HUES64 (cell line): Measurements from ENCODE around the gene PGM5.
"Not testable (repeated sequence)": the region's sequence is repeated elsewhere in the genome, so short reads cannot be mapped to it uniquely, and the experiment has no call there.

Experiments
- H3K27ac ChIP-seq: 2 replicates; pipeline ENCODE4 v1.7.0; 2013; ENCODE audit warnings: low read depth, low read length, inconsistent platforms
- H3K27me3 ChIP-seq: 2 replicates; pipeline ENCODE4 v1.6.1; 2013; ENCODE audit warnings: mild to moderate bottlenecking, low read length; ENCODE audit not compliant: insufficient read depth
- H3K36me3 ChIP-seq: 2 replicates; pipeline ENCODE4 v1.6.1; 2013; ENCODE audit warnings: mild to moderate bottlenecking, low read length; ENCODE audit not compliant: insufficient read depth
- H3K4me1 ChIP-seq: 2 replicates; pipeline ENCODE4 v1.6.1; 2013; ENCODE audit warnings: mild to moderate bottlenecking, low read length, moderate library complexity; ENCODE audit not compliant: insufficient read depth
- H3K4me3 ChIP-seq: 2 replicates; pipeline ENCODE4 v1.5.1; 2013; ENCODE audit warnings: mild to moderate bottlenecking, low read length, moderate library complexity
- H3K9ac ChIP-seq: 2 replicates; pipeline ENCODE4 v1.6.1; 2013; ENCODE audit warnings: mild to moderate bottlenecking, low read depth, low read length
- H3K9me3 ChIP-seq: 2 replicates; pipeline ENCODE4 v1.6.1; 2013; ENCODE audit warnings: low read depth, low read length; ENCODE audit not compliant: insufficient read depth
- WGBS: fragments of 150-250, 120-280 bp; methylation state at CpG from one replicate; pipeline ENCODE4 v1.1.7; 2013; ENCODE audit warnings: missing lambda C conversion rate; 5-methylcytosine and 5-hydroxymethylcytosine counted together

PGM5 gene

GRCh38 chr9:68383894-68384293 lies 27.5 kb downstream of the PGM5 start:
- H3K36me3 ChIP-seq, H3K4me1 ChIP-seq, H3K9me3 ChIP-seq, H3K4me3 ChIP-seq, H3K27ac ChIP-seq, H3K9ac ChIP-seq: not testable (repeated sequence)
- peaks cover 14% of the 10 kb centered on the region; the same call in 1 of the 2 replicates for H3K27me3 ChIP-seq
- WGBS, result 38% methylated on average over 1 of the region's 1 CpG

- H3K36me3 ChIP-seq, H3K9me3 ChIP-seq, H3K27me3 ChIP-seq, H3K27ac ChIP-seq, H3K9ac ChIP-seq, H3K4me1 ChIP-seq, H3K4me3 ChIP-seq: not testable (repeated sequence)
- WGBS, result 97% methylated on average over 2 of the region's 4 CpGs
Observed at GRCh38 chr9:68389558-68389957, 33.1 kb downstream of the PGM5 start.

- H3K36me3 ChIP-seq, H3K9ac ChIP-seq, H3K27ac ChIP-seq, H3K9me3 ChIP-seq, H3K4me3 ChIP-seq, H3K27me3 ChIP-seq, H3K4me1 ChIP-seq: not testable (repeated sequence)
- WGBS, result 80% methylated on average over 1 of the region's 1 CpG
Observed at GRCh38 chr9:68390737-68391136, 34.3 kb downstream of the PGM5 start.

GRCh38 chr9:68396411-68397094 lies 40.1 kb downstream of the PGM5 start:
- not testable (repeated sequence) for H3K9me3 ChIP-seq, H3K4me3 ChIP-seq, H3K27ac ChIP-seq, H3K4me1 ChIP-seq, H3K9ac ChIP-seq, H3K36me3 ChIP-seq
- whole genome bisulfite sequencing, result no CpG with 5 or more reads among the region's 1 CpG
- peaks cover 12% of the 10 kb centered on the region for H3K27me3 ChIP-seq

GRCh38 chr9:68397095-68397423 lies 40.6 kb downstream of the PGM5 start:
- not testable (repeated sequence) for H3K27ac ChIP-seq, H3K9me3 ChIP-seq, H3K36me3 ChIP-seq, H3K4me1 ChIP-seq, H3K9ac ChIP-seq, H3K4me3 ChIP-seq
- H3K27me3 ChIP-seq, result peaks cover 12% of the 10 kb centered on the region
- WGBS, result 85% methylated on average over 1 of the region's 2 CpGs

- H3K27ac ChIP-seq, H3K4me3 ChIP-seq, H3K9me3 ChIP-seq, H3K36me3 ChIP-seq, H3K9ac ChIP-seq, H3K4me1 ChIP-seq: not testable (repeated sequence)
- H3K27me3 ChIP-seq, result peaks cover 12% of the 10 kb centered on the region
- 90% methylated on average over 3 of the region's 3 CpGs for WGBS
Observed at GRCh38 chr9:68397796-68398195, 41.4 kb downstream of the PGM5 start.

GRCh38 chr9:68398324-68398723 lies 41.9 kb downstream of the PGM5 start:
- H3K4me1 ChIP-seq, H3K9me3 ChIP-seq, H3K4me3 ChIP-seq, H3K9ac ChIP-seq, H3K36me3 ChIP-seq, H3K27ac ChIP-seq: not testable (repeated sequence)
- WGBS, result 74% methylated on average over 1 of the region's 1 CpG
- H3K27me3 ChIP-seq, result peaks cover 12% of the 10 kb centered on the region

- 82% methylated on average over 2 of the region's 3 CpGs for WGBS
Observed at GRCh38 chr9:68404421-68405185, 48.2 kb downstream of the PGM5 start.

GRCh38 chr9:68411865-68412264 lies 55.5 kb downstream of the PGM5 start:
- not testable (repeated sequence) for H3K4me3 ChIP-seq, H3K9ac ChIP-seq, H3K27me3 ChIP-seq, H3K9me3 ChIP-seq, H3K36me3 ChIP-seq, H3K27ac ChIP-seq, H3K4me1 ChIP-seq

More at GRCh38 chr9:68404421-68405185, 48.2 kb downstream of the PGM5 start:
- peaks cover 12% of the 10 kb centered on the region for H3K27me3 ChIP-seq
- H3K36me3 ChIP-seq, H3K4me1 ChIP-seq, H3K9me3 ChIP-seq, H3K9ac ChIP-seq, H3K27ac ChIP-seq, H3K4me3 ChIP-seq: not testable (repeated sequence)

GRCh38 chr9:68412754-68413153 lies 56.3 kb downstream of the PGM5 start:
- not testable (repeated sequence) for H3K27ac ChIP-seq, H3K4me1 ChIP-seq, H3K27me3 ChIP-seq, H3K9me3 ChIP-seq, H3K36me3 ChIP-seq, H3K9ac ChIP-seq, H3K4me3 ChIP-seq
- WGBS, result no CpG with 5 or more reads among the region's 2 CpGs

- H3K27ac ChIP-seq, H3K9ac ChIP-seq, H3K4me3 ChIP-seq, H3K9me3 ChIP-seq, H3K36me3 ChIP-seq, H3K4me1 ChIP-seq: not testable (repeated sequence)
- peaks cover 18% of the 10 kb centered on the region for H3K27me3 ChIP-seq
- WGBS, result 81% methylated on average over 1 of the region's 1 CpG
Observed at GRCh38 chr9:68415065-68415464, 58.7 kb downstream of the PGM5 start.
